G401.6 (cell line): ENCODE data around the gene VWA2.
"Not testable (repeated sequence)": the region's sequence is repeated elsewhere in the genome, so short reads cannot be mapped to it uniquely, and the experiment has no call there.

ENCODE experiments used
- FAIRE-seq: peaks from 2 replicates; lab custom pipeline; 2012; peaks lifted over from hg19 to GRCh38; lab: Jason Lieb, UNC

Gene VWA2

DNA sequence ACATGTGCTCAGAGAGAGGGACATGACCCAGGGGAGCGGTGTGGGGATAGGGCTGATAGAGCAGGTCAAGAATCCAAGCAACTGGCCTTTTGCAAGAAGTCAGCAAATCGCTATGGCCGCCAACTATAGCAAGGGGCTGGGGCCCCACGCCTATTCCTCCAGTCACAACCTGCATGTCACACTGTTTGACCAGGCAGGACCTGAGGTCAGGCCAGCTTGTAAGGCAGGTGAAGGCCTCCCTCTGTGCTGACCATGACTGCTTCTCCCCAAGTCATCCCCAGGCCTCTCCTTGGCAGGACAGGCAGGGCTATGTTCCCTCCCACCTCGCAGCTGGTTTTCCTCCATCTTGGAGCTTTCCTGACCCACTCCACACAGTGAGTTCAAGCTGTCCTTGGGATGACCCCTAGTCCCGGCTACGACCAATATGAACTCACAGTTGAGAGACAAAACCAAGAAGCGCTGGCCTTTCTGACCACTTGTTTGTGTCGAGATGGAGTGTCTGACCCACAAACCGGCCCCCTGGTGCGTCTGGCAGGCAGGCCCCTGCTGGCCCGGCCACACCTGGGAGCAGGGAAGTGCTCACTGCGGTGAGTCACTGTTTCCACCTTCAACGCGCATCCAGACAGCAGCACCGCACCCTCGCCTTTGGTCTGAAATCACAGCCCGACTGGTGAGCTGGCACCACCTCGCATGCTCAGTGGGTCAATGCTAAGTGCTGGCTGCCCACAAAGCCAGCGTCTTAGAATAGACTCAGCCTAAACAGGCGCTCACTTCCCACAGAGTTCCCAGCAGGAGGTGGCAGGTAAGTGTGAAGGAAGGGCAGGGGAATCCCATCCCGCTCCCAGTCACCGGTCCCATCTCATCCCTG, 81.4 kb downstream of the VWA2 start:
- no peak for FAIRE-seq

DNA sequence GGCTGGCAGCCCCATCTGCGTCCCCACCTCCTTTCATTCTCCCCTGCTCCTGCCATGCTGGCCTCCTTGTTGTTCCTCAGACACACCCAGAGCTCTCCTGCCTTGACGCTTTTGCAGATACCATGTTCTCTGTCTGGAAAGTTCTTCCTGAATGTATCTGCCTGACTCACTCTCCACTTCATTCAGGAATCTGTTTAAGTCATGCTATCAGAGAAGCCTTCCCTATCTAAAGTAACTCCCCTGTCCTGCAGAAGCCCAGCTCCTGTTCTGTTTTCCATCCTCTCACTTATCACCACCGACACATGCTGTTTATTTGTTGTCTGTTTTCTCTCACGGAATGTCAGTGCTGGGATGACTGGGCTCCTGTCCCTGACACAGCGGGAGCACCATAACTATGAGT, 83.3 kb downstream of the VWA2 start:
- FAIRE-seq, result no peak

DNA sequence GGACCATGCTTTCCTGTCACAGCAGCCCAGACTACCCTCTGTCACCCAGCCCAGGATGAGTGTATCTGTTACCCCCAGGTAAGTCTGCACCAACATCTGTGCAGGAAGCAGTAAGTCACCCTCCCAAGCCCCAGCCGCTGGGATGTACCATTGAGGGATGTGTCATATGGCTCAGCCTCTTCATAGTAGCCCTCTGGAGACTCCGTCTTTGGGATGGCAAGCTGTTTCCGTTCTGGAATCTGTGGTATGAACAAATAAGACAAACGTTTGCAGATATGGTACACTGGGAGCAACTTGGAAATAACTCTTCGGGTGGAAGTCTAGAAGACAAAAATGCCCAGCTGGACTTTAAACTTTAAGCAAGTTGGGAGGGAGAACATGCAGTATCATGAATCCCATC, 84.0 kb downstream of the VWA2 start:
- no peak for FAIRE-seq

DNA sequence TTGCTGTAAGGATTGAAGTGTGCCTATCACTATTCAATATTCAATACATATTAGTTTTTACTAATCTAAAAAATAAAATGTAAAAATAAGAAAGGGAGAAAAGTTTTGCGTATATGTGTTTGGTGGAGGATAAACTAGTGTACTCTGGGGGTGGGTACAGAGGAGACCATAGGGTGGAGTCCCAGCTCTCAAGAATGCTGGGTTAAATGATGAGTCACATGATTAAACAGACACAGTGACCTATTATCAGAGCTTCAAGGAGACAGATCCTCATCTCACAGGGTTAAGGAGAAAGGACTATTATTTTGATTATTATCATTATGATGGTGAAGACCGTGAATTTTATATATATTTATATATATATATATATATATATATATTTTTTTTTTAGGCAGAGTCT, 87.7 kb downstream of the VWA2 start:
- no peak for FAIRE-seq

DNA sequence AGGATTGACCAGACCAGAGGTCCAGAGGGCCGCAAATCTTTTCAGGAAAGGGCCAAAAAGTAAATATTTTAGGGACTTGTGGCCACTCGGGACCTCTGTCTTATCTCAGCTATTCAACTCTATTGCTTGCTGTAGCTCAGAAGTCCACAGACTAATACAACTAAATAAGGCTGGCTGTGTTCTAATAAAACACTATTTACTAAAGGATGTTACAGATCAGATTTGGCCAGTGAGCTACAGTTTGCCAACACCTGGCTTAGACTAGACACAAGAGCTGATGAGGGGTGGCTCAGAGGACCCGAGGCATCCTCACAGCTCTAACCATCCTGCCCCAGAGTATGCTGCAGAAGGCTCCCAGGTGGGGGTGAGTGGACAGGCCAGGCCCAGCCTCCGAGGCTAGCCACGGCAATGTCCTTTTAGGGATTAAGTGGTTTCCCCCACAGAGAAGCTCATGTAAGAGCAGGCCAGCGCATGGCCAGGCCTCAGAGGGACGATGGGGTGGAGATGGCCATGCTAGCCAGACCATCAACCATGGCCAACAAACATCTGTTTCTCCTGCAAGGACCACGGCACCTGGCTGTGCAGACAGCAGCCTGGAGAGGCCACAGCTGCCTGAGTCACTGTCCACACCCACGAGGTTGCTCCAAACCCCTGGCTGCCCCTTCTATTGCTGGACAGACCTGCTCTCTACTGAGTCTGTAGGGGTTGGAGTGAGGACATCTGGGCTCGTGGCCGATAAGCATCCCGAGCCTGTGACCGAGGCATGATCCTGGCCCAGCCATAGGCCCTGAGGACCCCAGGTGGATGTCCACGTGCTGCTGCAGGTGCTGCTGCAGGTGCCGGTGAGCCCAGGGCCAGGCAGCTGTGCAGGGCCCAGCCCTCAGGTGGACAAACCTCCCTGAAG, 88.7 kb downstream of the VWA2 start:
- no peak for FAIRE-seq

DNA sequence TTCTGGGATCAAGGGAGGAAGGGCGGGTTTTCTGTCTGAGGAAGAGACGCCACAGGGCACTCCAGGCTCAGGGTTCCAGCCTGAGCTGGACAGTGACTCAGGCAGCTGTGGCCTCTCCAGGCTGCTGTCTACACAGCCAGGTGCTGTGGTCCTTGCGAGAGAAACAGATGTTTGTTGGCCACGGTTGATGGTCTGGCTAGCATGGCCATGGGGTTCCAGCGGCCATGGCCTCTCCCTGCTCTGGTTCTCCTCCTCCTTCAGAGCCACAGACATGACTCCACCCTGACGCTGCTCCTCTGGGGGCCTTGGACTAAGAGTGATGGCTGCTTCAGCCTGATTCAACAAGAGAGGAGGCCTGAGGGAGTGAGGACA, 89.4 kb downstream of the VWA2 start:
- no peak for FAIRE-seq

DNA sequence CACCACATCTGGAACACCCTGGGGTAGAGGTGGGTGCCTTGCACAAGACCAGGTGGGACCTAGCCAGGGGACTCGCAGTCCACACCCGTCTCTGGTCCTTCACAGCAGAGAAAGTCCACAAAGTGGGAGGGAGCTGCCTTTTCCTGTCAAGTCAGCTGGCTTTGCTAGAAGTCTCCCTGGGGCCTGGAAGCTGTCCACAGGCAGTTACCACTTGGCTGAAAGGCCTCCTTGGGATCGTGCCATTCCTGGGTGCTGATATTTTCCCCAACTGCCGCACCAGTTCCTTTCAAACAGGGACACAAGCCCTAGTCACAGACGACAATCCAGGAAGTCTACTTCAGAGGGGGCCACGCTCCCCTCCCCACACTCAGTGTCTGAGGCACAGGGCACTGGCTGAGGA, 89.8 kb downstream of the VWA2 start:
- no peak for FAIRE-seq

DNA sequence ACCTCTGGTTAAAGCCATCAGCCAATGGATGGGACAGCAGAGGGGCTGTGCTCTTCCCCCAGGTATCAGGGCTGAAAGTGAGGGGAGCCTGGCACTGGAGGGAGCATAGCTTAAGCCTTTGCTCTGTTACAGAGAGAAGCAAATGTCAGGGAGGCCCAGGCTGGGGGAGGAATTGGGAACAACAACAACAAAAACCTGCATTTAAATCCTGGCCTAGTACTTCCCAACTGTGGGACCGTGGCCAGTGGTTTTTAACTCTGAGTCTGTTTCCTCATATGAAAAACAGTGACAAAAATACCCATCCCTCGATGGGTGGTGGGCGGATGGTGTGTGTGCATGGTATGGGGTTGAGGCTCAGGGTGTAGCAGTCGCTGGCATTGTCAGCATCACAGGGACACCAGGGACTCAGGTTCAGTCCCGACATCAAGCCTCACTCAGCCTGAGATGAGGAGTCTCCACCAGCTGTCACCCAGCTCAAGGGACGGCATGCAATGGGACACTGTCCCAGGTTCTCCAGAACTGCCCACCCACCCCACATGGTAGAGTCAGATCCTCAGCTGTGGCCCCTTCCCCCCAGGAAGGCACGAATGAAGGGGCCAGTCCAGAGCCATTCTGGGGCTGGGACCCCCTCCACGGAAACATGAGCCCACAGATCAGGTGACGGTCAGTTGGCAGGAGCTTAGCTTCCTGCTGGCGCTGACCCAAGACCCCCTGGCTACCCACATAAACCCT, 90.7 kb downstream of the VWA2 start:
- no peak for FAIRE-seq

DNA sequence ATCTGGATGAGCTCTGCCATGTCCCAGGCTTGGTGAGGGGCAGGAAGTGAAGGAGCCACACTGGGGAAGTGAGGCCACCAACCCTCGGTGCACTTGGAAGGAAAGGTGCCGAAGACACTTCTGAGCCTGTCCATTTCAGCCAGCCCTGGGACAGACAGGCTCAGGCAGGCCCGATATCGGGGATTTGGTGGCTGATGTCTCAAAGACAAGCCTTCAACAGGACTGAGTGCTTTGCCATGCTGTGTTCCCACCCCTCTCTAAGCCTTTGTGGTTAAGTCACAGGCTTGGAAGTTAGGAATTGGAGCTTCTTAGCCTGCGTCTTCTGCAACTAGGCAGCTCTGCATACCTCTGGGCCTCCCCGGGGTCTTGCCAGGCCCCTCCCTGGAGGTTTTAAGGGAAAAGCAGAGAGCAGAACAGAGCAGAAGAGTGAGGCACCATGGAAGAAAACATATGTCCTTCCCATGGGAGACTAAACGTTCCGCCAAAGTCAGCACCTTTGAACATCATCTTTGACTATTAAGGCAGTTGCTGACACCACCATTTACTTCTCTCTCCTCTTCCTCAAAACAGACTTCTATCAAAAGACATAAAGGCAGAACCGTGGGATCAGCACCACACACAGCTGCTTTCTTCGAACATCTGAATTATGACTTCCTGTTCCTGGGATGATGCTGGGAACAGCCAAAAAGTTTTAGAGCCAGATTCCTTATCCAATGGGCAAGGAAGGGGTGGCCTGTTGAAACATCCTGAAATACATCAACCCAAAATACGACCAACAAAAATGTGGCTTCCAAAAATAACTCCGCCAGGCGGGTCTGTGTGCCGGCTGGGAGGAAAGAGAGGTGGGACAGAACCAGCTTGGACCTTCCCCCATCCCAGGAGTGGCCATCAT, 93.5 kb downstream of the VWA2 start:
- no peak for FAIRE-seq

DNA sequence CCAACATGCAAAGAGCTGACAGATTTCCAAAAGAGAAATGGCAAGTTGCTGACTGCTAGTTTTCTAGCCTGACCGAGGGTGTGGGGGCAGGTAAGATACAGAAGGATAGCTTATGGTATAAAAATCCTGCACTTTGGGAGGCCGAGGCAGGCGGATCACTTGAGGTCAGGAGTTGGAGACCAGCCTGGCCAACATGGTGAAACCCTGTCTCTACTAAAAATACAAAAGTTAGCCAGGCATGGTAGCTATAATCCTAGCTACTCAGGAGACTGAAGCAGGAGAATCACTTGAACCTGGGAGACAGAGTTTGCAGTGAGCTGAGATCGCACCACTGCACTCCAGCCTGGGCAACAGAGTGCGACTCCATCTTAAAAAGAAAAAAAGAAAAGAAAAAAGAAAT, 94.4 kb downstream of the VWA2 start:
- not testable (repeated sequence) for FAIRE-seq

DNA sequence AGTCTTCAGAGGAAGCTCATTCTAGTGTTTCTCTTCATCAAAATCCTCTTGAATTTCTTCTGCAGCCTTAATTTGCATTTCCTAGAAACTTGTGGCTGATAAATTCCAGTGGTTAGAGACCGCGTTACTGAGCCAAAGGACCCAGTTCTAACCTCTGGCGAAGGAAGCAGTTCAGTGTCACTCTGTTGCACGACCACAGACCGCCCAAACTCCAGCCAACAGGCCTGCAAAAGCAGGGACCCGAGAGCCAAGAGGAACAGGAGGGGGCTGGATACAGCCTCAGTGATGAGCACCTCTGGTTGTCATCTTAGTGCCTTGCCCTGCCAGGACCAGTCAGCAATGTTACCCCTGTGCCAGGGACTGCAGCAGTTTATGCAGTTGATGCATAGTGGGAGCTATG, 95.2 kb downstream of the VWA2 start:
- no peak for FAIRE-seq

DNA sequence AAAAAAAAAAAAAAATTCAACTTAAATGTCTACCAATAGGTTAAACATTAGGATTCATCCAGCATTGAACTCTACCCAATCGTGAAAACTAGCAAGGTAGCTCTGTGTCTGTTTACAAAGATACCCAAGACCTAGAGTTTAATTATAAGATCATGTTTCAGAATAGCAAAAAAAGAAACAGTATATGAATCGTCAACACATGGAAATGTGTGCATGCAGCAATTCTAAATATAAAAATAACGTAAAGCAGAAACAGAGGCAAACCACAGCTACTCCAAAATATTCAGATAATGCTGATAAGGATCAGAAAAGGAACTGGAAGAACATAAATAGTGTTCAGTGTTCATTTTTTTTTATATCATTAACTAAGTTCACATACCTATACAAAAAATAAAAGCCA, 96.6 kb downstream of the VWA2 start:
- no peak for FAIRE-seq

DNA sequence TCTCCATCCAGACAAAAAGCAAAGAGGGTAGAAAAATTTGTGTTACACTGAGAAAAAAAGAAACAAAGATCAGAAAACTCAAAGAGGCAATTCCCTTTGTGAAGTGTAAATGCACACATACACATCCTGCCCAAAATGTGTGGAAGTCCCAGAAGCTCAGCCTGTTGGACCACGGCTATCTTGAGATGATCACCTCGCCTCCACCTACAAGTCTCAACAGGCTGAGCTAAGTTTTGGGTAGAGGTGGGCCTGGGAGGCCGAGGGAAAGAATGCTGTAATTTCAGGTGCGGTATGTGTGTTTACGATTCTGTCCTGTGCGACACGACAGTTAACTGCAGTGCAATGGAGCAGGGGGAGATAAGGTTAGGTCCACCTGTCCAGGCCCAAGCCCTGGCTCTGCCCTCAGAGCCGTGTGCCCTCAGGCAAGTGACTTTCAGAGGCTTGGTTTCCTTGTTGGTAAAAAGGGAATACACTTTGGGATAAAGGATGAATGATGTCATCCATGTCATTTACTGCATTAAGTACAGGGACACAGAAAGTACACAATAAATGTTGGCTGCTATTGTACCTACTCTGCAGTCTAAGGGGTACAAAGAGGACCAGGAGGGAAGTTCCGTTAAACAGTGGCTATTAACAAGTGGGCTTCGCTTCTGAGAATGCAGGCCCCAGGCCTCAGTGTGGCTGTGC, 97.9 kb downstream of the VWA2 start:
- no peak for FAIRE-seq

DNA sequence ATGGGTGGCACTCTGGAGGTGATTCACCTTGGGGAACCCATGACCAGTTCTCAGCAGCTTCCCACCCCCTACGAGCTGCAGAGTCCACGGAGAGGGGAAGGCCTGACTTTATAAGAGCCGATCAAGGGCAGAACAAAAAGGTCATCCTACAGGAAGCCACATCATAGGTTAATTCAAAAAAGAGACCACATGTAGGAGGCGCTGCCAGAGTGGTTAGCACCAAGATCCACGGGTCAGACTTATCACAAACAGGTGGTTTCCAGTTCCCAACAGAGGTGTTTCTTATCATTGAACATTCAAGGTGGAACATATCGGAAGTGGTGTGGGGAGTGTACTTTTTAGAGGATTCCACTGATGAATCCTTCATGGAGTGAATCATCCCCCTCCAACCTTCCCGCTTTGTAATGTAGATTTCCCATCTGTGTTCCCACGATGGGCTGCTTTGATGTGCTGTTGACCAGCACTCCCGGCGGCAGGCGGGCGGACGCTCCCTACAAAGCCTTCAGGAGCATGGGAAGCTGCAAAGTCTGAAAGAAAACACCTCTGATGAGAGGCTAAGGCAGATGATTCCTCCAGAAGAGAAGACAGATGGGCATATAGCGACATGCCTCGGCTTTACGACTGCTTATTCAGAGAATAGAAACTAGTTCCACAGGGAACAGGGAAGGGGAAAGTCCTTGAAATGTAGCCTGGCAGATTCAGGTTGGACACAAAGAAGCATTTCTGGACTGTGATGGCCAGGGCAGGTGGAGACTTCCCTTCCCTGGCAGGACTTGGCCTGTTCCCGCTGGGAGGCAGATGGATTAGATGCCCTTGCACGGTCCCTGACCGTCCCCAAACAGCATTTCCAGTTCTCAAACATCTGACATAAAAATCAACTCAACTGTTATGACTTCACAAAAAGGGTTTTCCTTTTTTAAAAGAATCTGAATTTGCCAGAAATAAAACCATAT, 98.7 kb downstream of the VWA2 start:
- FAIRE-seq, result no peak

DNA sequence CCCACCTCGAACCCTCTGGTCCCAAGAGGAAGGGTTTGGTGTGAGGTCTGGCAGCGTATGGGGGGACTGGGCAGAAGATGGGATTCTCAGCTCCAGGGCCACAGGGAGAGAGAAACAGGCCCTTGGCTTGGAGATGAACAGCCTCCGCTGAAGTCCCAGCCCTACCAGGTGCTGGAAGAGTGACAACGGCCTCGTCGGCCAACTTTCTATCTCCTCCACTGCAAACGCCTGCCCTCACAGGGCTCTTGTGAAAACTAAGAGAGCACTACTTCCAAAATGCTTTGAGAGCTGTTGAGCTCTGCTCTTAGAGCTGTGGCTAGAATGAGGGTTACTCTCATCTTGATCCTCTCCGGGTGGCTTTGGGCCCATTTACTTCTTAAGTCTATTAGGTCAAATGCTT, 101.8 kb downstream of the VWA2 start:
- no peak for FAIRE-seq
